ENCODE data around the gene MROH2A. TPM values are rescaled to one million over a fixed set of nuclear protein-coding genes. Genes with fewer than 3 reads are reported as not detected.

Gene MROH2A
- total and polyA plus RNA-seq, 2 experiments from 2014 or later: not detected

DNA sequence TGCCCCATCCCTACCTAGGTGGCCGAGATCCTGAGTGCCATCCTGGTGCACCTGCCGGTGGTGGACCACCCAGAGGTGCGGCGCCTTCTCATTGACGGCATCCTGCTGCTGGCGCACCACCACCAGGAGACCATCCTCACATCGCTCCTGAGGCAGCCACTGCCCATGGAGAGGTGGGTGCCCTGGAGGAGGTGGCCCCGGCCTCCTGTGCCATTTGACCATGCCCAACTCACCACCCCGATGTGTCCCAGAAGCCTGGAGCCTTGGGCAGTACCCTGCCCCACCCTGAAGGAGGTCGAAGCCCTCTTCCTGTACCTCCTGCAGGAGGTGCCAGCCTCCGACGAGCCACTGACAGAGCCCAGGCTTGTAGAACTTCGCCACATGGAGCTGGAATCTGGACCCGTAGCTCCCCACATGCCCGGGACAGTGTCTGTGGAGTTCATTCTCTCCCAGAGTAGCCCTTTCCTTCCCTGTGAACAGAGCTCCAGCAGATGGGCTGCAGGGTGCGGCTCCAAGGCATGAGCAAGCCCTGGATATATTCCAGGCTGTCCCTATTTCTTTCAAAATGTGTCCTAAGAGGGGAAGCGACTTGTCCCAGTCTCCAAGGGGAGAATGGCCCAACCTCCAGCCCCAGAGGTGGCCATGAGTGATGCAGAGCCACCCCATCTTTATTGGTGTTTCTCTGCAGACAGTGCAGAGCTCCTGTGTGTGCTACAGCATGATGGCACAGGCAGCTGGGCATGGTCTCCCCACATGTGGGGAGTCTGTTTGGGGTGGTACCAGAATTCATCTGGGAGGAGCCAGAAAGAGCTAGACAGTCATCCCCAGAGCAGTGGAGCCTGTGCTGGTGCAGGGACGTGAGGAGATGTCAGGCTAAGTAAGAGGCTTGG, 42.0 kb downstream of the MROH2A start:
- H3K27ac ChIP-seq: no peak overlapping the region
- no peaks in the 10 kb centered on the region for H3F3A ChIP-seq (ENCODE audit: insufficient read depth)
- in situ Hi-C loops (cut with MboI): no loop called here
- H3K27me3 ChIP-seq (replicated peaks; ENCODE audit: insufficient read depth): peaks cover 19% of the 10 kb centered on the region
- H3K4me1 ChIP-seq (ENCODE audit: insufficient read depth): peaks cover 3% of the 10 kb centered on the region; the same call in 1 of the 2 replicates
- H4K20me1 ChIP-seq (ENCODE audit: insufficient read depth): no peaks in the 10 kb centered on the region
- H3K79me2 ChIP-seq (ENCODE audit: insufficient read depth): no peaks in the 10 kb centered on the region
- no peaks in the 10 kb centered on the region for H3K36me3 ChIP-seq (ENCODE audit: low read depth)
- no peak for TF ChIP-seq EZH2 (IDR thresholded peaks at IDR 0.05; ENCODE audit: insufficient read depth, poor library complexity, severe bottlenecking)
- no peak for TF ChIP-seq EZH2phosphoT487 (IDR thresholded peaks at IDR 0.05; ENCODE audit: insufficient read depth, low read depth)
- no peak overlapping the region for H2AFZ ChIP-seq
- H3K4me3 ChIP-seq: no peak overlapping the region
- peak; percentile 24 for DNase-seq
- 33 to 42% methylated on average over 17 to 18 of the region's 18 CpGs for WGBS, 2 experiments (ENCODE audit: low coverage in 1 of 2, low lambda C conversion rate in 2 of 2, missing lambda C conversion rate in 2 of 2)
- no peaks in the 10 kb centered on the region for H3K9me3 ChIP-seq (ENCODE audit: low read depth)
- H3K9ac ChIP-seq: no peak overlapping the region
- no peaks in the 10 kb centered on the region for H3K9me2 ChIP-seq (ENCODE audit: insufficient read depth)
- no peak overlapping the region for H3K4me2 ChIP-seq (ENCODE audit: unreplicated experiment)

DNA sequence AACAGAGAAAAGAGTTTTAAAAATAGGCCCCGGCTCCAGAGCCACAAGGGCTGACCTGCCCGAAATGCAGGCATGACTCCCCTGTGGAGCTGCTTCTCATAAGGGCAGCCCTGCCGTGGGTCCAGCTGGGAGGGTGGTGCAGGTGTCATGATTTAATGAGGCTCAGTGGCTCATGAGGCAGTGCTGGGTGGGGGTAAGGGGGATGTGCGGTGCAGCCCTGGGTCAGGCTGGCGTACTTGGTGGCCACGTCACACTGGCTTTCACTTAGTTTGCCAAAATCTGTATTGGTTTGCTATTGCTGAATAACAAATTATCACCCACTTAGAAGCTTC, 42.6 kb downstream of the MROH2A start:
- no peaks in the 10 kb centered on the region for H3K9me2 ChIP-seq (ENCODE audit: insufficient read depth)
- H4K20me1 ChIP-seq (ENCODE audit: insufficient read depth): no peaks in the 10 kb centered on the region
- H2AFZ ChIP-seq: no peak overlapping the region
- no peaks in the 10 kb centered on the region for H3F3A ChIP-seq (ENCODE audit: insufficient read depth)
- peaks cover 3% of the 10 kb centered on the region; the same call in 1 of the 2 replicates for H3K4me1 ChIP-seq (ENCODE audit: insufficient read depth)
- no peak for TF ChIP-seq EZH2phosphoT487 (IDR thresholded peaks at IDR 0.05; ENCODE audit: insufficient read depth, low read depth)
- TF ChIP-seq EZH2 (IDR thresholded peaks at IDR 0.05; ENCODE audit: insufficient read depth, poor library complexity, severe bottlenecking): no peak
- no peaks in the 10 kb centered on the region for H3K36me3 ChIP-seq (ENCODE audit: low read depth)
- no peak for DNase-seq
- no peaks in the 10 kb centered on the region for H3K9me3 ChIP-seq (ENCODE audit: low read depth)
- no peaks in the 10 kb centered on the region for H3K79me2 ChIP-seq (ENCODE audit: insufficient read depth)
- no peak overlapping the region for H3K4me2 ChIP-seq (ENCODE audit: unreplicated experiment)
- 39 to 42% methylated on average over 6 of the region's 6 CpGs for WGBS, 2 experiments (ENCODE audit: low coverage in 1 of 2, low lambda C conversion rate in 2 of 2, missing lambda C conversion rate in 2 of 2)
- H3K27ac ChIP-seq: no peak overlapping the region
- no peak overlapping the region for H3K9ac ChIP-seq
- peaks cover 19% of the 10 kb centered on the region for H3K27me3 ChIP-seq (replicated peaks; ENCODE audit: insufficient read depth)
- H3K4me3 ChIP-seq: no peak overlapping the region
- in situ Hi-C loops (cut with MboI): no loop called here

DNA sequence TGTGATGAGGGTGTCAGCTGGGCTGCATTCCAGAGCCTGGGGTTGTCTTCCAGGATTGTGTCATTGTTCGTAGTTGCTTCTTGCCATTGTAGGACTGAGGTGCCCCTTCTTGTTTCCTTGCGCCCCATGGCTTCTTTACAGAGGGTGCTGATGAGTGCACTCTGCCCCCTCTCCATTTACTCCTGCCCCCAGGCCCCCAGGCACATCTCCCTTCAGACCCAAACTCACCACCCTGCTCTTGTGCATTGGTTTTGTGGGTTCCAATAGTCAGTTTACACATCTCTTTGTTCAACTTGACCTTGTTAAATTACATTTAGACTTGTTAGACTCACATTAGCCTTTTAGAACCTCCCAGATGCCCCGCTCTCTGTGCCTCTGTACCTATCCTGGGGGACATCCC, 43.1 kb downstream of the MROH2A start:
- Histone ChIP-seq H3K9me3 (ENCODE audit: low read depth) (no peaks in the 10 kb centered on the region), H3K4me2 (ENCODE audit: unreplicated experiment) (no peak overlapping the region), H3K9me2 (ENCODE audit: insufficient read depth) (no peaks in the 10 kb centered on the region), H3F3A (ENCODE audit: insufficient read depth) (no peaks in the 10 kb centered on the region), H3K4me1 (ENCODE audit: insufficient read depth) (no peaks in the 10 kb centered on the region; the same call in 1 of the 2 replicates), H3K27me3 (replicated peaks; ENCODE audit: insufficient read depth) (peaks cover 19% of the 10 kb centered on the region), H3K4me3 (no peak overlapping the region), H4K20me1 (ENCODE audit: insufficient read depth) (no peaks in the 10 kb centered on the region), H3K9ac (no peak overlapping the region), H3K27ac (no peak overlapping the region), H3K36me3 (ENCODE audit: low read depth) (no peaks in the 10 kb centered on the region), H3K79me2 (ENCODE audit: insufficient read depth) (no peaks in the 10 kb centered on the region), H2AFZ (no peak overlapping the region)
- TF ChIP-seq EZH2 (IDR thresholded peaks at IDR 0.05; ENCODE audit: insufficient read depth, poor library complexity, severe bottlenecking) (no peak), EZH2phosphoT487 (IDR thresholded peaks at IDR 0.05; ENCODE audit: insufficient read depth, low read depth) (no peak)
- 60 to 67% methylated on average over 3 of the region's 3 CpGs for WGBS, 2 experiments (ENCODE audit: low coverage in 1 of 2, low lambda C conversion rate in 2 of 2, missing lambda C conversion rate in 2 of 2)
- no peak for DNase-seq
- in situ Hi-C loops (cut with MboI): no loop called here

DNA sequence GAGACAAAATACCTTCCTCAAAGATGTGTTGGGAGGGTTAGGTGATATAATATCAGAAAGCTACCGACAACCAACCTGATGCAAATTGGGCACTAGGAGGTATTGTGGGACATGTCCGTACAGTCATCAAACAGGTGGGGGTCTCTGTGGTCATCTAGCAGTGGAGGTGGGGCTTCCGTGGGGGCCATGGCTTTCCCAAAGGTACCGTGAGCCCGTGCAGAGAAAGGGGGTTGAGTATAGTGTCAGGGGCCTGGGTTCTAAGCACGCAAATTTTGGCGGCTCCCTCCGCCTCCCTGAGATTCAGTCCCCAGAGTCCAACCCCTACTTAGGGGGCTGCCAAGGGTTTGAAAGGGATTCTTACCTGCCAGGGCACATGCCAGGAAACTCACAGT, 43.6 kb downstream of the MROH2A start:
- H3K4me2 ChIP-seq (ENCODE audit: unreplicated experiment): no peak overlapping the region
- H3K27ac ChIP-seq: no peak overlapping the region
- no peaks in the 10 kb centered on the region for H3K9me2 ChIP-seq (ENCODE audit: insufficient read depth)
- TF ChIP-seq EZH2phosphoT487 (IDR thresholded peaks at IDR 0.05; ENCODE audit: insufficient read depth, low read depth) (no peak), EZH2 (IDR thresholded peaks at IDR 0.05; ENCODE audit: insufficient read depth, poor library complexity, severe bottlenecking) (no peak)
- H3K9ac ChIP-seq: no peak overlapping the region
- no peaks in the 10 kb centered on the region for H3K4me1 ChIP-seq (ENCODE audit: insufficient read depth)
- no peaks in the 10 kb centered on the region for H3K9me3 ChIP-seq (ENCODE audit: low read depth)
- no peaks in the 10 kb centered on the region for H3F3A ChIP-seq (ENCODE audit: insufficient read depth)
- in situ Hi-C loops (cut with MboI): no loop called here
- H3K79me2 ChIP-seq (ENCODE audit: insufficient read depth): no peaks in the 10 kb centered on the region
- H3K27me3 ChIP-seq (replicated peaks; ENCODE audit: insufficient read depth): peaks cover 19% of the 10 kb centered on the region
- H2AFZ ChIP-seq: no peak overlapping the region
- no peaks in the 10 kb centered on the region for H3K36me3 ChIP-seq (ENCODE audit: low read depth)
- no peak overlapping the region for H3K4me3 ChIP-seq
- WGBS, 2 experiments (ENCODE audit: low coverage in 1 of 2, low lambda C conversion rate in 2 of 2, missing lambda C conversion rate in 2 of 2): 59% methylated on average over 8 of the region's 8 CpGs
- no peak for DNase-seq
- no peaks in the 10 kb centered on the region for H4K20me1 ChIP-seq (ENCODE audit: insufficient read depth)
